ENCODE measurements around the gene CNTNAP2.
"Not testable (repeated sequence)": the region's sequence is repeated elsewhere in the genome, so short reads cannot be mapped to it uniquely, and the experiment has no call there.

CNTNAP2 gene

DNA sequence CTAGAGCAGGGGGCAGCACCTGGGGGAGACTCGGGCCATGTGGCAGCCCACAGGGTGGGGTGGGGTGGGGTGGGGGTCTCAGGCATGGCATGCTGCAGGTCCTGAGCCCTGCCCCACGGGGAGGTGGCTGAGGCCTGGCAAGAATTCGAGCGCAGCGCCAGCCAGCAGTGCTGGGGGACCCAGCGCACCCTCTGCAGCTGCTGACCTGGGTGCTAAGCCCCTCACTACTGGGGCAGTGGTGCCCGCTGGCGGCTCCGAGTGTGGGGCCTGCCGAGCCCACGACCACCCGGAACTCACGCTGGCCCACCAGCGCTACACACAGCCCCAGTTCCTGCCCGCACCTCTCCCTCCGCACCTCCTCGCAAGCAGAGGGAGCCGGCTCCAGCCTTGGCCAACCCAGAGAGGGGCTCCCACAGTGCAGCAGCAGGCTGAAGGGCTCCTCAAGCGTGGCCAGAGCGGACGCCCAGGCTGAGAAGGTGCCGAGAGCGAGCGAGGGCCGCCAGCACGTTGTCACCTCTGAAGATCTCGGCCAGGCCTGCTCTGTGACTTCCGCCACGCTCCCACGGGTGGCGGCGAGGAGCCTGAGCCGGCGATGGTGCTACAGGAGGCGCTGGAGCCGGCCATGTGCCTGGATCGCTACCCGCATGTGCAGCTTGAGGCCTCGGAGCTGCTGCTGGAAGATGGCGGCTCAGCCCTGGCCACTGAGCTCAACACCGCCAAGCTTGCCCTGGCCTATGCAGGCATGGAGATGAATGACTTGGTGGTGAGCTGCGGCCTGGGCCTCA, 2328.9 kb downstream of the CNTNAP2 start:
- TF ChIP-seq, protein P1, sequence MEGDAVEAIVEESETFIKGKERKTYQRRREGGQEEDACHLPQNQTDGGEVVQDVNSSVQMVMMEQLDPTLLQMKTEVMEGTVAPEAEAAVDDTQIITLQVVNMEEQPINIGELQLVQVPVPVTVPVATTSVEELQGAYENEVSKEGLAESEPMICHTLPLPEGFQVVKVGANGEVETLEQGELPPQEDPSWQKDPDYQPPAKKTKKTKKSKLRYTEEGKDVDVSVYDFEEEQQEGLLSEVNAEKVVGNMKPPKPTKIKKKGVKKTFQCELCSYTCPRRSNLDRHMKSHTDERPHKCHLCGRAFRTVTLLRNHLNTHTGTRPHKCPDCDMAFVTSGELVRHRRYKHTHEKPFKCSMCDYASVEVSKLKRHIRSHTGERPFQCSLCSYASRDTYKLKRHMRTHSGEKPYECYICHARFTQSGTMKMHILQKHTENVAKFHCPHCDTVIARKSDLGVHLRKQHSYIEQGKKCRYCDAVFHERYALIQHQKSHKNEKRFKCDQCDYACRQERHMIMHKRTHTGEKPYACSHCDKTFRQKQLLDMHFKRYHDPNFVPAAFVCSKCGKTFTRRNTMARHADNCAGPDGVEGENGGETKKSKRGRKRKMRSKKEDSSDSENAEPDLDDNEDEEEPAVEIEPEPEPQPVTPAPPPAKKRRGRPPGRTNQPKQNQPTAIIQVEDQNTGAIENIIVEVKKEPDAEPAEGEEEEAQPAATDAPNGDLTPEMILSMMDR (IDR thresholded peaks at IDR 0.05; ENCODE audit: low read depth, low read length, missing control alignments), result no peak
- H3K4me3 ChIP-seq (replicated peaks; ENCODE audit: low read depth, low read length), result no peak overlapping the region
- DNase-seq (ENCODE audit: extremely low read depth, low read depth), result no peak

DNA sequence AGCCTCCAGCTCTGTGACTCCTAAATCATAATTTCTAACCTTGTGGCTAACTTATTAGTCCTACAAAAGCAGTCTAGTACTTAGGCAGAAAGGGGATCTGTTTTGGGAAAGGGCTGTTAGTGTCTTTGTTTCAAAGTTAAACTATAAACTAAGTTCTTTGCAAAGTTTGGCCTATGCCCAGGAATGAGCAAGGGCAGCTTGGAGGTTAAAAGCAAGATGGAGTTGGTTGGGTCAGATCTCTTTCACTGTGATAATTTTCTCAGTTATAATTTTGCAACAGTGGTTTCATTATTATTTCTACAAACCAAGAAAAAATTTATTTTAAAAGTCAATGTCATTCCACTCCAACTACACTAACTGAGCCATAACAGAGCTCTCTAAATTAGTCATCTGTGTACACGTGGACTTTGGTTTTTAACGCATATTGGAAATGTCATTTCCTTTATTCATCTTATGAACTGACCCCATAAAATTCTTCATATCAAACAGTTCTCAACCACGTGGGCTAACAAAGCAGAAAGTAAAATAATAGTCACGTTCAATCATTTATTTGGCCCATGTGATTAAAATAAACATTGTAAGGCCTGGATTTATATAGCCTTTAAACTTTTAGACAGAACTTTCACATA, 2330.7 kb downstream of the CNTNAP2 start:
- no peak overlapping the region for H3K4me3 ChIP-seq (replicated peaks; ENCODE audit: low read depth, low read length)
- DNase-seq (ENCODE audit: extremely low read depth, low read depth), result no peak
- TF ChIP-seq, protein P1 (IDR thresholded peaks at IDR 0.05; ENCODE audit: low read depth, low read length, missing control alignments), result no peak

DNA sequence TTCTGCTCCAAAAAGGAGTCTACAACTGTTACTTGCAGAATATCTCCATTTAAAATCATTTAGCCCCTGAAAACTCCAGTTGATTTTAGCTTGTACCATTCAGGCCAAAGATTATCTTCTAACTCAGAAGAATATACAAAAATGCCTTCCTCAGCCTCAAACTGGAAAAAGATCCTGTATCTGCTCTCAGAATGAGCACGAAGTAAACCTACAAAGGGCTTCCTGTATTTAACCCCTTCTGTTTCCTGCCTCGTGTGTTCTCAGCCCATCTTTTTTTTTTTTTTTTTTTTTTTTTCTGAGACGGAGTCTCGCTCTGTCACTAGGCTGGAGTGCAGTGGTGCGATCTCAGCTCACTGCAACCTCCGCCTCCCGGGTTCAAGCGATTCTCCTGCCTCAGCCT, 2334.9 kb downstream of the CNTNAP2 start:
- not testable (repeated sequence) for DNase-seq (ENCODE audit: extremely low read depth, low read depth); H3K4me3 ChIP-seq (replicated peaks; ENCODE audit: low read depth, low read length)

DNA sequence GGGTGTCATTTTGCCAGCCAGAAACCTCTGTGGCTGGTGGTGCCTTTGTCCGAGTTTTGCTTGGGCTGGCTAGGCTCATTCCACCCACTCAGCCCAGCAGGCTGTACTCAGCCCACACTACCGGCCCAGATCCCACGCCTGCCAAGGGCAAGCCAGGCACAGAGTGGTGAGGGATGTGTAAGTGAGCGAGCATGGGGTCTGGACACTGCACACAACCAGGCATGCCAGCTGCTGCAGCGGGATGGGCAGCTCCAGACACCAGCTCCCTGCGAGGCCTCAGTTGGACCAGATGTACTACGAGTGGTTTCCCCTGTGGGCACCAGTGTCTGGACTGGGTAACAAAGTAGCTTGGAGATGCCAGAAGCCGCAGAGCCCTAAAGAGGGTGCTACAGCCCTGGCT, 2339.8 kb downstream of the CNTNAP2 start:
- TF ChIP-seq, protein P1 (IDR thresholded peaks at IDR 0.05; ENCODE audit: low read depth, low read length, missing control alignments), result no peak
- DNase-seq (ENCODE audit: extremely low read depth, low read depth), result no peak

DNA sequence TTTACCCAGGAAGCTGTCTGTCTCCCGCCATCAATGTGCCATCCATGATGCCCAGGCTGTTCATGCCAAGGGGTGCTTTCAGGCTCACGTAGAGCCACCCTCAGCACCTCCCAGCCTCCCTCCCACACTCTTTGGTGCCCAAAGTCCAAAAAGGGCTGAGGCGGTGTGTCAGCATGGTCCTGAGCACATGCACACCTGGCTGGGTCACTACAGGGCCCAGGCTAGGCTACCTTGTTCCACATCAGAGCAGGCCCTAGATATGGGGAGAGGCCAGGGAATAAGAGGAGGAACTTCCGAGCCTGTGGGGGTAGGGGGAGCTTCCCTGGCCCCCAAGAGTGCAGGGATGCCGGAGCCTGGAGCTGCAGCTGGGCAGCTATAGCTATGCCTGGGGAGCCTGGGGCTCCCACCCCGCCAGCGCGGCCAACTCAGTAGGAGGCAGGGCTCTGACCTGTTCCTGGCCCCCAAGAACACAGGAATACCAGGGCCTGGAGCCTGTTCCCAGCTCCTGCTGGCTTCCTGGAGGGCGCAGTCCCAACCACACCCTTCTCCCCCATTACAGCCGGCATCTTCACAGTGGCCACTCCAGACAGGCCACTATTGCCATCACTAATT, 2340.8 kb downstream of the CNTNAP2 start:
- TF ChIP-seq, protein P1 (IDR thresholded peaks at IDR 0.05; ENCODE audit: low read depth, low read length, missing control alignments), result no peak

More for the DNA sequence above, 2339.8 kb downstream of the CNTNAP2 start:
- no peak overlapping the region for H3K4me3 ChIP-seq (replicated peaks; ENCODE audit: low read depth, low read length)

DNA sequence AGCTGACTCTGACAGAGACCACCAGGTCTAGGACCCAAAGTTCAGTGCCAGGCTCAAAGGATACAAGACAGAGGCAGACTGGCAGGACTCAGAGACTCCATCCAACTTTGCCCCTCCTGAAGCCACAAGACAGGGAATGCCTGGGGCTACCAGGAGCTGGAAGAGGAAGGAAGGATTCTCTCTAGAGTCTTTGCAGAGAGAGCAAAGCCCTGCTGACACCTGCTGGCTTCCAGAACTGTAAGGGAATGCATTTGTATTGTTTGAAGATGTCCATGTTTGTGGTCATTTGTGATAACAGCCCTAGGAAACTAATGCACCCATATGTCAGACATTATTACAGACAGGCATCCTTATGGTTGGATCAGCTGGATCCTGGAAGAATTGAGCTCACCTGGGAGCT, 2341.7 kb downstream of the CNTNAP2 start:
- no peak overlapping the region for H3K4me3 ChIP-seq (replicated peaks; ENCODE audit: low read depth, low read length)
- no peak for DNase-seq (ENCODE audit: extremely low read depth, low read depth)
- TF ChIP-seq, protein P1 (IDR thresholded peaks at IDR 0.05; ENCODE audit: low read depth, low read length, missing control alignments), result no peak

More for the DNA sequence above, 2340.8 kb downstream of the CNTNAP2 start:
- no peak overlapping the region for H3K4me3 ChIP-seq (replicated peaks; ENCODE audit: low read depth, low read length)
- no peak for DNase-seq (ENCODE audit: extremely low read depth, low read depth)
